Left forelimb (tissue), 1 donor: Measurements from ENCODE around the gene FADS2.

ENCODE experiments used
- DNase-seq: peaks from one replicate; pipeline ENCODE4 v3.0.0-alpha.2; 2018; ENCODE audit warnings: low spot score

The FADS2 gene

DNA sequence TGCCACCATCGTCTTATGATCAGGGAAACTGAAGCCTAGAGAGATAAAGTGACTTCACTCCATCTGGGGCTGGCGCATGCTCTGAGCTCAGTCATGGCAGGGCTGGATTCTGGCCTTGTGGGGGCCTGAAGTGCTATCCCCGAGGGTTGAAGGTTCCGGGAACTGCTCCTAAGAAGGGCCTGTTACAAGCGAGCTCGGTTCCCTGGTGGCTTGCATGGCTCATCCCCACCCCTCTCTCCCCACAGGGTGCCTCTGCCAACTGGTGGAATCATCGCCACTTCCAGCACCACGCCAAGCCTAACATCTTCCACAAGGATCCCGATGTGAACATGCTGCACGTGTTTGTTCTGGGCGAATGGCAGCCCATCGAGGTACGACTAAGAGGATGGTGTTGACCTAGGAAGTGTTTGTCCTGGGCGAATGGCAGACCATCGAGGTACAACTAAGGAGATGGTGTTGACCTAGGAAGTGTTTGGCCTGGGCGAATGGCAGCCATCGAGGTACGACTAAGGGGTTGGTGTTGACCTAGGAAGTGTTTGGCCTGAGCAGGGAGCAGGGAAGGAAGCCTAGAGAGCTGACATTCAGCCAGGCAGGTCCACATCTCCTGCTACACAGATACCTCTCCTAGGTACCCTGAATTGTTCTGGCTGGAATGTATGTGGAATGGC, 19.9 kb downstream of the FADS2 start:
- DNase-seq, result no peak

DNA sequence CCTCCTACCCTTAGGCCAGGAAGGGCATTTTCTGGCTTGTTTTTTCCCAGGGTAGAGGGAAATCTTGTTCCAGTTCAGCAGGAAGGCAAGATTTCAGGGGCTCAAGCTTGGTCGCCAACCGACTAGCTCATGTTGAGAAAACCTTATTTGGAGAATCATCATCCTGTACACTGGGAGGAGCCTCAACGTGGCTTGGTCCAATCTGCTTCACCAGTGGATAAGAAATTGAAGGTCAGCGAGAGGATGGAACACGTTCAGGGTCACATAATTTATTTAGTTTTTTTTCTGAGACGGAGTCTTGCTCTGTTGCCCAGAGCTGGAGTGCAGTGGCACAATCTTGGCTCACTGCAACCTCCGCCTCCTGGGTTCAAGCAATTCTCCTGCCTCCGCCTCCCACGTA, 20.5 kb downstream of the FADS2 start:
- DNase-seq, result no peak

DNA sequence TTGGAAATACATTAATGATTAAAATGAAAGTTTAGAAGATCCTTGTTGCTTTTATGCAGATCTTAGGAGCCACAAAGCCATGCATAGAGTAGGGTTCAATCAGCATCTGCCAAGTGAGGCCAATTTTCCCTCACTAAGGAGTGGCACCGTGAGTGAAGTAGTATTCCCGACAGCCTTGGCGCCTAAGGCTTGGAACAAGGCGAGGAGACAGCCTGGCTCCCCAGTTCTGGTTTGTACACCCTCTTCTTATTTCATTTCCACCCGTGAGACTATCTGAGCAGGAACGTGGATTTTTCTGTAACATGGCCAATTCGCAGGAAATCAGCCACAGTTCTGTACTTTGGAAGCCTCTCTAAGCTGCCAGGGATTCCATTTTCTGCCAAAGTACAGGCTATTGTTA, 22.6 kb downstream of the FADS2 start:
- DNase-seq, result no peak

DNA sequence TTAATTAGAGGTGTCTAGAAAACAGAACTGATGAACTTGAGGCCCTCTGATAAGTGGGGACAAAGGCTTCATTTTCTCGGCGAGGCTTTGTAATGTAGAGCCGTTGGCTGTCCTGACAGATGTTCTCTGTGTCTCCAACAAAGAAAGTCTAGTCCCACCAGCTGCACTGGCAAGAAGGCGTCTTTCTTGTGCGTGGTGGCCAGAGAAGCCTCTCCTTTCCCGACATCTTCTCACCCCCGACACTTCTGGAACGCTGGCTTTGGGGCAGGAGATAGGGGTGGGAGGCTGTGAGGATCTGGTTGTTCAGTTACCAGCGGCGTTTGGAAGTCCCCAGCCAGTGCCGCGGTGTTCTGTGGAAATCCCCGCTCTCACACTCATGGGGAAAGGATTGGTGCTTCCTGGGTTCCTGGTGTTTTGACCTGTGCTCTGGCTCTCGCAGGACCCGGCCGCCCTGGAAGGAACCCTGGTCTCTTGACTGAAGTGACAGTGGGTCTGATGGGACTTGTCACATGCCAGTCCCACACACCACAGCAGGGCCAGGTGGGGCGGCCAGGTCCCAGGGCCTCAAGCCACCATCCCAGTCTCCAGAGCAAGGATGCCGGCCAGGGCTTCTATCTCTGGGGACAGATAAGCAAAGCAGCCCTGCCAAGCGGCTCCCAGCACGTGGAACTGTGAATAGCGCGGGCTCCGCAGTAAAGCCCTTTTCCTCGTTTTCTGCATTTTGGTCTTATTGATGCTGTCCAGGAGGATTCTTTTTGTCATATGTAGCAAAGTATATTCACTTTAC, 23.2 kb downstream of the FADS2 start:
- DNase-seq, result no peak

DNA sequence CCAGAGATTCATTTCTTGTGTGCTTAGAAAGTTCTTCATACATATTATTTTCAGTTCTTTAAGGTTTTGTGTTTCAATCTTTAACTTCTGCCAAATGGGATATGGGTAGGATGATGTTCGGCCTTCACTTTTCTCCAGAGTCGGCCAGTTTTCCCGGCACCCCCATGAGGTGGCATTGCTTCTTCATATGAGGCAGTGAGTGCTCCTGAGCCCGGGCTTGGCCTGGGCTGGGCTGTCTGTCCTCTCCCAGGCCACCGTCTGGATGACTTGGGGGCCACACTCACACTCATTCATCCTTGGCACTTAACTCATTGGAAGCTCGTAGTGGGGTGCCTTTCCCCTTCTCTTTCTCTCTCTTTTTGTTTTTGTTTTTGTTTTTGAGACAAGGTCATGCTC, 23.8 kb downstream of the FADS2 start:
- no peak for DNase-seq

DNA sequence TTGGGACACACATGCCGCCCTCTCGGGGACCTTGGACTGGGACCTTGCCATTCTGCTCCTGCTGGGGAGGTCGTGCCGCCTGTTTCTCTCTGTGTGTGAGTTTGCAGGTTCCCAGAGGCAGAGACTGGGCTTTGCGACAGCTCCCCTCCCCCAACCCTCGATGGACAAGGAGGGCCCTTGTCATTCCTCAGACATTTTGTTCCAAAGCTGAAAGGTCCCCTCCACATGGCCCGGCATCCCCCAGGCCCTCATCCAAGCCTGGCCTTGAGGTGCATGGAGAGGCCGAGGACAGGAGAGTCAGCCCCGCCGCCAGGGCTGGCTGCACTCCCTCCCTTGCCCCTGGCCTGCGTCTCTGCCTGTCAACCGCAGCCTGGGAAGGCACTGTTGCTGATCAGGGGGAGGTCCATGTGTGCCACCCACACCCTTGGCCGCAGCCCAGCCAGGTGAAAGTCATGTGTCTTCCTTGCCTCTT, 25.6 kb downstream of the FADS2 start:
- DNase-seq, result no peak

DNA sequence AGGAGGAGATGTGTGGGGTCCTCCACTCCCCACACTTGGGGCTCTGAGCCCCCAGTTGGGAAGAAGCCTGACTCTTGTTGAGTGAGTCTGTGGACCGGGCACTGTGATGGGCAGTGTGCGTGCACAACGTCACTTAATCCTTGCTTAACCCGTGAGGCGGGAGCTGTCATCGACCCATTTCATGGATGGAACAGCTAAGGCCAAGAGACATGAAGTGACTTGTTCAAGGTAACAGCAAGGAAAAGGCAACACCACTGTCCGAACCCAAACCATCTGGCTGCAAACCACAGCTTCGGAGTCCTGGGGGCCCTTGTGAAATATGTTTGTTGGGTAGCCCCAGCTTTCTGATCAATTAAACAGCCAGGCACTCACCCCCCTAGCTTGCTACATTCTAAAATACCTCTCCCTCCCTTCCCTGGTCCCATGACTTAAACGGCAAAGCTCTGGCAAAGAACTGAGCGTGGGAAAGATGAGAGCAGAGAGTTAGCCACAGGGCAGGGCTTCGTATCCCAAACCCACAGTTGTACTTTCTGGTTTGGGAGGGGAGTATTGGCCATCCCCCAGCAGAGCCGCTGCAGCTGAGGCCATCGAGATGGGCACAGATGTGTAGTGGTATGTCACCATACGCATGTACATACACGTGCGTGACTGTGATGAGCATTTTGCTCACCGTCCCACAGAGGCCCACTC, 26.3 kb downstream of the FADS2 start:
- no peak for DNase-seq

DNA sequence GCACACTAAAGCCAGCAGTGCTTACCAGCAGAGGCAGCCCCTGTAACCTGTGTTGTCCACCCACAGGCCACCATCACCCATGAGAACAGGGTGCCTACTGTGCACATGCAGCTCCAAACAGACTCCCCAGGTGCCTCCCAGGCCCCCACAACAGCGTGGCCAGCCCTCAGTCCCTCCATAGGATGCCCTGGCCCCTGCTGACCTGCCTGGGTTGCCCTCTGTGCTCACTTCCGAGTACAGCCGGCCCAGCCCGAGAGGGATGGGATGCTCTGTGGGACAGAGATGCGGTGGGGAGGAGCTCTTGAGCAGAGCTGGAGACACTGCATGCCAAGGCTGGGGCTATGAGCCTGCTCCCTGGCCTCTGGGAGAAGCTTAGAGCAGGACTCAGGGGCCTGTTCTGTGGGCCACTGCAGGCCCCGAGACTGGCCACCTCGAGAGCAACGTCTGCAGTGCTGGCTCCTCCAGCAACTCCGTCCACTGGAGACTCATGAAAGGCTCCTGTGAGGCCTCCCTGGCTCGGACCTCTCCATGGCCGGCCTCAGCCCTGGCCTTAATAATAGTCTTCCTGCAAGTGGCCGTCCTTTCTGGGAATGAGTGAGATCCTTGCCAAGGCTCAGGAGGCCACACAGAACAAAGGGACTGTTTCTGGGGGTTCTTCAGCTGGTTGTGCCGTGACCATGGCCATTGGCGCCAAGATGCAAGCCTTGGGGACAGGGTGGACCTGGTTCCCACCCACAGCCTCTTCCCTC, 27.0 kb downstream of the FADS2 start:
- DNase-seq, result no peak

DNA sequence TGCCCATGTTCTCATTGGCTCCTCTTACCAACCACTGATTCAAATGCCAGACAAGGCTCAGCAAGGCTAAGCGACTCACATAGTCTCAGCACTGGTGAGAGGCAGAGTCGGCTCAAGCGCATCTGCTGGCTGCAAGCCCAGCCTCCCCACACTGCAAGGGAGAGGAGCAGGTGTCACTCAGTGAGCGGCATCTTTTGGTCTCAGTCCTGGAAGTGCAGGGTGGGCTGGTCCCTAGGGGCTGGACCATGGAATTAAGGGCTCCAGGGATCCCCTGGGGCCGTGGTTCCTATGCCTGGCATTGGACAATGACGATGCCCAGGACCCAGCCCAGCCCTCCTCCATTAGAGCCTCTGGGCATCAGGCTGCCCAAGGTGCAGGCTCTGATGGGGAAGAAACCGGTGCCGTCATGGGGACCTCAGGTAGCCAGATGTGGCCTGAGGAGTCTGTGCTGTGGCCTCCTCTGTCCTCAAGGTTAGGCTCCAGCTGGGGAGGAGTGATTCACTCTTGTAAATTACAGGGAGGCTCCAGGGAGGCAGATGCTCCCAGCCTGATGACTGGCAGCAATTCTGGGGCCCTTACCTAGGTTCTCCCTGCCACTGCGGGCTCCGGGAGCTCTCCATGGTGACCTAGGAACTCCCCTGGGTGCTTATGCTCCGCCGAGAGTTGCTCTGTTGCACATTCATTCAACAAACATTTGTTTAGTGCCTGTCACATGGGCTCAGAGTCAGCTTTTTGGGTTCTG, 28.0 kb downstream of the FADS2 start:
- no peak for DNase-seq

DNA sequence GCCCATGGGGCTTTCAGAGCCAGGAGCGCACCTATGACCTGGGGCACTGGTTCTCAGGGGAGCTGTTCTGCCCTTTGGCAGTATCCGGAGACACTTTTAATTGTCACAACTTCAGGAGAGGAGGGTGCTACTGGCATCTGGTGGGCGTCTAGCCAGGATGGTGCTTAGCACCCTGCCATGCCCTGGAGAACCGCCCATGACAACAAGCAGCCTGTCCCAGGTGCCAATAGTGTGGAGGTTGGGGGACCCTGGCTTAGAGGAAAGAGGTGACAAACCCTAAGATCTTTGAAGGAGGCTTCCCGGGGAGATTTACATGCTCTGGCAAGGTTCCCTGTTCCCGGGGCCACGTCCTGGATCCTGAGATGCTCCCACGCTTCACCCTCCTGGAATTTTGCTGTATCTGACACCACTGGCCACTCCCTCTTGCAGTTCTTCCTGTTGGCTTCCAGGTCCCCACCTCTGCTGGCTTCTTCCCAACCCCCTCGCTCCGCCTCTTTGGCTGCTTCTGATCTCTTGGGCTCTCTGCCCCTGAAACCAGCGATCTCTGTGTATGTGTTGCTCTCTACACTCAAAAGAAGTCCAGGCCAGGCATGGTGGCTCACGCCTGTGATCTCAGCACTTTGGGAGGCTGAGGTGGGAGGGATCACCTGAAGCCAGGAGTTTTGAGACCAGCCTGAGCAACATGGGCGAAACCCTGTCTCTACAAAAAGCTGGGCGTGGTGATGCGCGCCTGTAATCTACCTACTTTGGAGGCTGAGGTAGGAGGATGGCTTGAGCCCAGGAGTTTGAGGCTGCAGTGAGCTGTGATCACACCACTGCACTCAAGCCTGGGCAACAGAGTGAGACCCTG, 32.2 kb downstream of the FADS2 start:
- no peak for DNase-seq

DNA sequence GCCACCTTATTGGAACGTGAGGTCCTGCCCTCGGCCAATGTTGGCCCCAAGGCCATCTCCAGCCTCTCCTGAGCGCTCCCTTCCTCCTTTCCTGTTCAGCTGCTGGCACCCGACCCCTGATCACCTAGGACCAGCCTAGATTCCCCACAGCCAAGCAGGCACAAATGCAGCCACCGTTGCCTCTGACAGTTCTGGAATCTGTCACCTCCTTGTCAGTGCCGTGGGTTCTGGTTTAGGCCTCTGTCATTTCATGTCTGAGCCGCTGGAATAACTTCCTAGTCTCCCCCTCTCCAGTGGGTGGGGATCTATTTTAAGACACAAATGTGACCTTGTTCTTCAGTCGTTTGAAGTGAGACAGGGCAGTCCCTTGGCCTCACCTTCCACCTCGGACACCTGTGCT, 33.5 kb downstream of the FADS2 start:
- DNase-seq, result no peak

DNA sequence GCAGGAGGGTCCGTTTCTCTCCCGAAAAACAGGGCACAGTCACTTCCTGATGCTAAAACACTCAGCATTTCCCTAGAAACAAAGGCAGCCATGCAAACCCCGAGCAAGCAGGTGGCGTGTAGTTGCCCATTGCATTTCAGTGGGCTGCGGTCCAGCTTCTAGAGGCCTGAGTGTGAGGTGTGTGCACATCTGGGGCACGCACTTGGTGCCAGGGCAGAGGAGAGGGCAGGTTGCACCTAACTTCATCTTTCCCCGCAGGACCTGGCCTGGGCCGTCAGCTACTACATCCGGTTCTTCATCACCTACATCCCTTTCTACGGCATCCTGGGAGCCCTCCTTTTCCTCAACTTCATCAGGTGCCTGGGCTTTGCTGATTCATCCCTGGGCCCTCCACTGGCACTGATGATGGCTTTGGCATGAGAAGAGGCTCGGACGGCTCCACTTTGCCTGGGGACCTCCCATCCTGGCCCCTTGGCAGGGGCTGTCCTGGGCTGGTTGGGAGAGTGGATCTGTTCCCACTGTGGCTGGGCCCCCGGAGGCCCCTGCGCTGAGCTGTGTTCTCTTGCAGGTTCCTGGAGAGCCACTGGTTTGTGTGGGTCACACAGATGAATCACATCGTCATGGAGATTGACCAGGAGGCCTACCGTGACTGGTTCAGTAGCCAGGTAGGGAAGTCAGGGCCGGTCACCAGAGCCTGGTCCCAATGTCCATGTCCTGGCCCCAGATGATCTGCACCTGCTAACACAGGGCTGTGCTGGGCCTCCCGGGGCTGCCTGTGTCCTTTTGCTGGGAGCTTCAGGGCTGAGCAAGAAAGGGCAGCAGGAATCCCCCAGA, 34.8 kb downstream of the FADS2 start:
- no peak for DNase-seq

DNA sequence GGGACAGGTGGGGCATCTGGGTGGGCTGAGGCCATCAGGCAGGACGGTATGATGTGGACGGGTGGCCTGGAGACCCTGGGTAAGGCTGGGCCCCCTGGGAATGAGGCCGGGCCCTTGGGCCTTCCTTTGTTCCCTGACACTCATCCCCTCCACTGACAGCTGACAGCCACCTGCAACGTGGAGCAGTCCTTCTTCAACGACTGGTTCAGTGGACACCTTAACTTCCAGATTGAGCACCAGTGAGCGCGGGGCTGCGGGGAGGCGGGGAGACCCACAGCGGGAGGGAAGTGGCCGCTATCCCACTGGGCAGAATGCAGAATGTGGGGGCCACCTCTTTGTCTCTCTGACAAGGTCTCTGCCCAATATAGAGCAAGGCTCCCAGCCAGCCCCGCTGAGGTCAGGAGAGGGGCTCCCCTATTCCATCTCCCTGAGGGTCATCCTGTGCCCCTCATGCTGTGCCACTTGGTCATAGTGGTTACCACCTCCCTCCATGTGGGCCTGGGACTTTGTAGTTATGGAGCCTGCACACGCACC, 35.5 kb downstream of the FADS2 start:
- no peak for DNase-seq

DNA sequence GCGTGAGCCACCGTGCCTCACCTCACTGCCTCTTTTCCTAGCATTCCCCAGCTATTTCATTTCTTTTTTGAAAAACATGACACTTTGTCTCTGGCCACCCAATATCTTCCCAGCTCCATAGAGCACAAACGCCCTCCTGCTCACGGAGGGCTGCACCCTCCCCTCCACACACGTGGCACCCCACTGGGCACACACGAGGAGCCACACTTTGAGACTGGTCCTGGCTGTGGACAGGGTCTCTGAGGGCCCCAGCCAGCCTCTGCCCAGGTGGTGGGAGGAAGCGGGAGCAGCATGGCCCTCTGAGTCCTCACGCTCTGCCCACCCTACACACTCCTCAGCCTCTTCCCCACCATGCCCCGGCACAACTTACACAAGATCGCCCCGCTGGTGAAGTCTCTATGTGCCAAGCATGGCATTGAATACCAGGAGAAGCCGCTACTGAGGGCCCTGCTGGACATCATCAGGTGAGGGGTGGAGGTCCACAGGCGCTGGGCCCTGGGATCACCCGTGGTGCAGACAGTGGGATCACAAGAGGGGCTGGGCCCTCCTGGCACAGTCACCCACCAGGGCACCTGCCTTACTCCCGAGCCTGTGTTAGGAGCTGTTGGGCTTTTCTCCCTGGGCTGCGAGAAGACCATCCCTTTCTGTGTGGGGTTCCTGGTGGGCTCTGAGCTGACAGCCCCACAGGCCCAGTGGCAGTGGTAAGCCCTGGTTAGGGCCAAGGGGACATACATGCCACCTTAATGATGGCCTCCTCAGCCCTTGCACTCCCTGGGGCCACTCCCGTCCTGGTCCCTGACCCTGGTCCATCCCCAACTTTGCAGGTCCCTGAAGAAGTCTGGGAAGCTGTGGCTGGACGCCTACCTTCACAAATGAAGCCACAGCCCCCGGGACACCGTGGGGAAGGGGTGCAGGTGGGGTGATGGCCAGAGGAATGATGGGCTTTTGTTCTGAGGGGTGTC, 37.0 kb downstream of the FADS2 start:
- no peak for DNase-seq

DNA sequence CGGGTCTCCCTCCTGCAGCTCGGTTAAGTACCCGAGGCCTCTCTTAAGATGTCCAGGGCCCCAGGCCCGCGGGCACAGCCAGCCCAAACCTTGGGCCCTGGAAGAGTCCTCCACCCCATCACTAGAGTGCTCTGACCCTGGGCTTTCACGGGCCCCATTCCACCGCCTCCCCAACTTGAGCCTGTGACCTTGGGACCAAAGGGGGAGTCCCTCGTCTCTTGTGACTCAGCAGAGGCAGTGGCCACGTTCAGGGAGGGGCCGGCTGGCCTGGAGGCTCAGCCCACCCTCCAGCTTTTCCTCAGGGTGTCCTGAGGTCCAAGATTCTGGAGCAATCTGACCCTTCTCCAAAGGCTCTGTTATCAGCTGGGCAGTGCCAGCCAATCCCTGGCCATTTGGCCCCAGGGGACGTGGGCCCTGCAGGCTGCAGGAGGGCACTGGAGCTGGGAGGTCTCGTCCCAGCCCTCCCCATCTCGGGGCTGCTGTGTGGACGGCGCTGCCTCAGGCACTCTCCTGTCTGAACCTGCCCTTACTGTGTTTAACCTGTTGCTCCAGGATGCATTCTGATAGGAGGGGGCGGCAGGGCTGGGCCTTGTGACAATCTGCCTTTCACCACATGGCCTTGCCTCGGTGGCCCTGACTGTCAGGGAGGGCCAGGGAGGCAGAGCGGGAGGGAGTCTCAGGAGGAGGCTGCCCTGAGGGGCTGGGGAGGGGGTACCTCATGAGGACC, 38.3 kb downstream of the FADS2 start:
- no peak for DNase-seq

DNA sequence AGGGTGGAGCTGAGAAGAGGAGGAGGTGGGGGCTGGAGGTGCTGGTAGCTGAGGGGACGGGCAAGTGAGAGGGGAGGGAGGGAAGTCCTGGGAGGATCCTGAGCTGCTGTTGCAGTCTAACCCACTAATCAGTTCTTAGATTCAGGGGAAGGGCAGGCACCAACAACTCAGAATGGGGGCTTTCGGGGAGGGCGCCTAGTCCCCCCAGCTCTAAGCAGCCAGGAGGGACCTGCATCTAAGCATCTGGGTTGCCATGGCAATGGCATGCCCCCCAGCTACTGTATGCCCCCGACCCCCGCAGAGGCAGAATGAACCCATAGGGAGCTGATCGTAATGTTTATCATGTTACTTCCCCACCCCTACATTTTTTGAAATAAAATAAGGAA, 38.9 kb downstream of the FADS2 start:
- DNase-seq, result no peak

DNA sequence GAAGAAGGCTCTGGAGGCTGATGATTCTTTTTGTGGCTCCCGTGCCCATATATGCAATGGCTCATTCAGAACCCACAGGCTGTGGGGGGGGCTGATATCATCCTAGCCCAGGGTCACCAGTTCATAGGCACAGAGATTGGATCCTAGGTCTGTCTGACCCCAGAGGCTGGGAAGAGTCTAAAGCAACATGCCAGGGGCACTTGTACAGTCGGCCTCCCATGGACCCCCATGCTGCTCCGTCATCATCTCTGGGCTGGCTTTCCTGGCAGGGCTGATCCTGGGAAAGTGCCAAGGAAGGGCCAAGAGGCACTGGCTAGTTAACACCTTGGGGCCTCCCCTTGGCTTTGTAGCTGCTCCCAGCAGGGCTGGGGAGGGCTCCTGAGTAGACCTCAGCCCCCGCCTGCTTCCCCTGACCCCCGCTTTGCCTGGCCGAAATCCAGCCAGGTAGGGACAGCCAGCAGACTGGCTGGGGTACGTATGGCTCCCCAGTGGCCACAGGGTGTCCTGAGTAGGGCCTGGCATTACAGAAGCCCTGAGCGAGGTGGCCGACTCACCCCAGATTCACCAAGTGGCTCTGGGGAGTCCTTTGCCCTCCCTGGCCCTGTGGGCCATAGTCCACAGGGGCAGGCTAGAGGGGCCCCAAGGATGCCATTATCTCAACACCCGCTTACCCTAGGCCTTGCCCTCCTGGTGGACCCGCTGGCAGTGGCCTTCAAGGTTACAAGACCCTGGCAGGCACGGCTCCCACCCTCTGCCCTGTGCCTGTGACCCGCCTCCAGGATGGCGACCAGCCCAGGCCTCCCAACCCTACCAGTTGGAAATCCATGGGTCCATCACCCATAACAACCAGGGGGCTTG, 40.7 kb downstream of the FADS2 start:
- no peak for DNase-seq
